GM11168 (cell line): ENCODE measurements around the gene STK39.

ENCODE experiments used
- in situ Hi-C: fragments of 300-500 bp; cut with MboI; formaldehyde crosslinking; loops from one replicate; pipeline ENCODE4 v1.12.0; 2022; ENCODE audit warnings: low sequenced_read_pairs; ENCODE audit not compliant: unreplicated experiment

STK39 gene

GRCh38 chr2:167905668-167906067 is 341.7 kb downstream of the STK39 start:
- in situ Hi-C loops = no loop called here
